Anterior cingulate cortex (tissue), 58 donors: Measurements from ENCODE around the gene NUP93.
A peak's percentile ranks its signal among the peaks of the same experiment; 100 is the strongest.
"Not testable (repeated sequence)": the region's sequence is repeated elsewhere in the genome, so short reads cannot be mapped to it uniquely, and the experiment has no call there.

Experiments used
- DNase-seq, 58 donors: peaks; one replicate each; lab custom pipeline; 2025; lab: John Stamatoyannopoulos, UW

NUP93 gene

GRCh38 chr16:56807011-56807675, 77.2 kb downstream of the NUP93 start:
- no peak for DNase-seq

GRCh38 chr16:56807676-56808067, 77.7 kb downstream of the NUP93 start:
- not testable (repeated sequence) for DNase-seq

GRCh38 chr16:56810954-56811353, 81.0 kb downstream of the NUP93 start:
- no peak for DNase-seq

- DNase-seq: not testable (repeated sequence)
These were observed 81.7 kb downstream of the NUP93 start for GRCh38 chr16:56811602-56812001.

- DNase-seq: no peak
These were observed 83.0 kb downstream of the NUP93 start for GRCh38 chr16:56812884-56813283.

GRCh38 chr16:56814537-56815432, 84.9 kb downstream of the NUP93 start:
- DNase-seq: no peak

- DNase-seq: peak in 34 of 58 donors; percentile 1 to 64 (median 22)
These were observed 85.8 kb downstream of the NUP93 start for GRCh38 chr16:56815721-56816120.

GRCh38 chr16:56817056-56817455, 87.1 kb downstream of the NUP93 start:
- DNase-seq: no peak

- DNase-seq: no peak
These were observed 88.0 kb downstream of the NUP93 start for GRCh38 chr16:56817938-56818337.

GRCh38 chr16:56823081-56823733, 93.3 kb downstream of the NUP93 start:
- DNase-seq: peak in 4 of 58 donors; percentile 7 to 30 (median 16)

GRCh38 chr16:56824331-56824730, 94.4 kb downstream of the NUP93 start:
- DNase-seq: peak in 20 of 58 donors; percentile 12 to 56 (median 25)

GRCh38 chr16:56824804-56825203, 94.9 kb downstream of the NUP93 start:
- DNase-seq: no peak

GRCh38 chr16:56825826-56826225, 95.9 kb downstream of the NUP93 start:
- DNase-seq: no peak

GRCh38 chr16:56828647-56829046, 98.7 kb downstream of the NUP93 start:
- no peak for DNase-seq

GRCh38 chr16:56830669-56831068, 100.7 kb downstream of the NUP93 start:
- DNase-seq: no peak

GRCh38 chr16:56832768-56833167, 102.8 kb downstream of the NUP93 start:
- DNase-seq: no peak

- no peak for DNase-seq
These were observed 103.5 kb downstream of the NUP93 start for GRCh38 chr16:56833243-56833970.

GRCh38 chr16:56835320-56835719, 105.4 kb downstream of the NUP93 start:
- DNase-seq: no peak

GRCh38 chr16:56836410-56837230, 106.7 kb downstream of the NUP93 start:
- DNase-seq: no peak
